GM10248 (cell line): Measurements from ENCODE around the gene HSBP1.

Experiments
- CTCF ChIA-PET: fragments of 300-600 bp; sonication (Branson Sonifier 250); formaldehyde crosslinking; extraction: SDS; loops from one replicate; lab custom pipeline; 2021; ENCODE audit warnings: antibody characterized with exemption; lab: Yijun Ruan, JAX
- POLR2A ChIA-PET: fragments of 350-650 bp; sonication (Branson Sonifier 250); formaldehyde crosslinking; extraction: SDS; loops from one replicate; lab custom pipeline; 2020; ENCODE audit warnings: antibody characterized with exemption; lab: Yijun Ruan, JAX
- DNase-seq: peaks from one replicate; pipeline ENCODE4 v3.0.0; 2012; ENCODE audit errors: extremely low spot score
- CTCF ChIP-seq: IDR thresholded peaks from 2 replicates; pipeline ENCODE4 v1.5.1; 2012; ENCODE audit warnings: mild to moderate bottlenecking, low read depth; ENCODE audit errors: extremely low read depth, missing control alignments, control extremely low read depth

The HSBP1 gene

GRCh38 chr16:83859265-83859664 is 51.5 kb downstream of the HSBP1 start:
- TF ChIP-seq CTCF: no peak
- no peak for DNase-seq
- ChIA-PET POLR2A (no interaction called here), CTCF (interaction anchor here (1.1 kb wide), 1 partner anchor 16 kb away, joined by 3 read pairs; no protein-coding TSS in a partner anchor)

- no peak for DNase-seq
- POLR2A ChIA-PET: no interaction called here
- TF ChIP-seq CTCF: no peak
- CTCF ChIA-PET: interaction anchor here (2.0 kb wide), 1 partner anchor 36 kb away, joined by 4 read pairs; no protein-coding TSS in a partner anchor
These were observed 54.9 kb downstream of the HSBP1 start for GRCh38 chr16:83862661-83863060.

GRCh38 chr16:83863682-83864081 is 55.9 kb downstream of the HSBP1 start:
- DNase-seq: no peak
- ChIA-PET POLR2A (no interaction called here), CTCF (interaction anchor here (2.0 kb wide), 1 partner anchor 37 kb away, joined by 4 read pairs; no protein-coding TSS in a partner anchor)
- TF ChIP-seq CTCF: no peak
